ENCODE results near the gene TEAD2.

TEAD2 gene

GRCh38 chr19:49357186-49357585 lies 5.0 kb downstream of the TEAD2 start:
- no peak for DNase-seq (ENCODE audit: low read depth, low spot score)
- no peak overlapping the region for H3K4me3 ChIP-seq (ENCODE audit: low read length)

GRCh38 chr19:49356382-49356781 lies 5.8 kb downstream of the TEAD2 start:
- DNase-seq (ENCODE audit: low read depth, low spot score): no peak
- no peak overlapping the region for H3K4me3 ChIP-seq (ENCODE audit: low read length)

GRCh38 chr19:49355909-49356353 lies 6.3 kb downstream of the TEAD2 start:
- H3K4me3 ChIP-seq (ENCODE audit: low read length): no peak overlapping the region

GRCh38 chr19:49349567-49349966 lies 12.6 kb downstream of the TEAD2 start:
- DNase-seq (ENCODE audit: low read depth, low spot score): no peak
- no peak overlapping the region for H3K4me3 ChIP-seq (ENCODE audit: low read length)

More at GRCh38 chr19:49355909-49356353, 6.3 kb downstream of the TEAD2 start:
- DNase-seq (ENCODE audit: low read depth, low spot score): no peak

- H3K4me3 ChIP-seq (ENCODE audit: low read length): no peak overlapping the region
- no peak for DNase-seq (ENCODE audit: low read depth, low spot score)
Measured at GRCh38 chr19:49348305-49349189, 13.7 kb downstream of the TEAD2 start.

GRCh38 chr19:49347835-49348234 lies 14.4 kb downstream of the TEAD2 start:
- DNase-seq (ENCODE audit: low read depth, low spot score): peak; percentile 60
- no peak overlapping the region for H3K4me3 ChIP-seq (ENCODE audit: low read length)

- DNase-seq (ENCODE audit: low read depth, low spot score): no peak
Measured at GRCh38 chr19:49347191-49347590, 15.0 kb downstream of the TEAD2 start.

GRCh38 chr19:49344505-49345423 lies 17.5 kb downstream of the TEAD2 start:
- DNase-seq (ENCODE audit: low read depth, low spot score): no peak
- no peak overlapping the region for H3K4me3 ChIP-seq (ENCODE audit: low read length)

More at GRCh38 chr19:49347191-49347590, 15.0 kb downstream of the TEAD2 start:
- H3K4me3 ChIP-seq (ENCODE audit: low read length): no peak overlapping the region

- H3K4me3 ChIP-seq (ENCODE audit: low read length): no peak overlapping the region
- no peak for DNase-seq (ENCODE audit: low read depth, low spot score)
Measured at GRCh38 chr19:49343123-49343522, 19.1 kb downstream of the TEAD2 start.

- no peak overlapping the region for H3K4me3 ChIP-seq (ENCODE audit: low read length)
Measured at GRCh38 chr19:49342291-49342721, 19.9 kb downstream of the TEAD2 start.

GRCh38 chr19:49340865-49341718 lies 21.1 kb downstream of the TEAD2 start:
- no peak overlapping the region for H3K4me3 ChIP-seq (ENCODE audit: low read length)
- no peak for DNase-seq (ENCODE audit: low read depth, low spot score)

More at GRCh38 chr19:49342291-49342721, 19.9 kb downstream of the TEAD2 start:
- no peak for DNase-seq (ENCODE audit: low read depth, low spot score)

GRCh38 chr19:49340069-49340864 lies 21.9 kb downstream of the TEAD2 start:
- H3K4me3 ChIP-seq (ENCODE audit: low read length): no peak overlapping the region
- DNase-seq (ENCODE audit: low read depth, low spot score): no peak

GRCh38 chr19:49339301-49340068 lies 22.7 kb downstream of the TEAD2 start:
- H3K4me3 ChIP-seq (ENCODE audit: low read length): no peak overlapping the region

GRCh38 chr19:49338691-49339300 lies 23.4 kb downstream of the TEAD2 start:
- H3K4me3 ChIP-seq (ENCODE audit: low read length): no peak overlapping the region
- no peak for DNase-seq (ENCODE audit: low read depth, low spot score)

More at GRCh38 chr19:49339301-49340068, 22.7 kb downstream of the TEAD2 start:
- DNase-seq (ENCODE audit: low read depth, low spot score): no peak

- no peak overlapping the region for H3K4me3 ChIP-seq (ENCODE audit: low read length)
- DNase-seq (ENCODE audit: low read depth, low spot score): no peak
Measured at GRCh38 chr19:49338023-49338677, 24.1 kb downstream of the TEAD2 start.

GRCh38 chr19:49337267-49338022 lies 24.8 kb downstream of the TEAD2 start:
- DNase-seq (ENCODE audit: low read depth, low spot score): no peak
- no peak overlapping the region for H3K4me3 ChIP-seq (ENCODE audit: low read length)

All from Jurkat, Clone E6-1 (cell line).